Parathyroid adenoma (tissue), 2 donors: Measurements from ENCODE around the gene PIK3AP1.

Experiments used
- H2AFZ ChIP-seq: fragments of 300-600 bp; sonication (generic); one replicate; pipeline ENCODE4 v1.7.0; 2017; ENCODE audit warnings: antibody characterized with exemption, mild to moderate bottlenecking
- H3K27ac ChIP-seq: fragments of 300-600 bp; sonication (generic); one replicate; pipeline ENCODE4 v1.7.0; 2017
- H3K27me3 ChIP-seq: fragments of 300-600 bp; sonication (generic); one replicate; pipeline ENCODE4 v1.7.0; 2017; ENCODE audit warnings: low read length; ENCODE audit not compliant: control insufficient read depth, insufficient read depth
- H3K36me3 ChIP-seq: fragments of 300-600 bp; sonication (generic); one replicate; pipeline ENCODE4 v1.7.0; 2017; ENCODE audit warnings: low read length; ENCODE audit not compliant: control insufficient read depth, insufficient read depth
- H3K4me1 ChIP-seq: fragments of 300-600 bp; sonication (generic); one replicate; pipeline ENCODE4 v1.7.0; 2017; ENCODE audit warnings: control low read depth
- H3K4me2 ChIP-seq: fragments of 300-600 bp; sonication (generic); one replicate; pipeline ENCODE4 v1.7.0; 2017; ENCODE audit warnings: low read length
- H3K4me3 ChIP-seq: fragments of 300-600 bp; sonication (generic); one replicate; pipeline ENCODE4 v1.7.0; 2017; ENCODE audit warnings: low read depth, low read length
- H3K79me2 ChIP-seq: fragments of 300-600 bp; sonication (generic); one replicate; pipeline ENCODE4 v1.7.0; 2017; ENCODE audit warnings: control low read depth
- H3K9ac ChIP-seq: fragments of 300-600 bp; sonication (generic); one replicate; pipeline ENCODE4 v1.7.0; 2017; ENCODE audit warnings: mild to moderate bottlenecking
- H3K9me3 ChIP-seq: fragments of 300-600 bp; sonication (generic); one replicate; pipeline ENCODE4 v1.7.0; 2017; ENCODE audit warnings: low read length; ENCODE audit not compliant: control insufficient read depth
- CTCF ChIP-seq: fragments of 300-600 bp; sonication (generic); IDR thresholded peaks from one replicate; pipeline ENCODE4 v1.7.0; 2017; ENCODE audit warnings: antibody characterized with exemption, mild to moderate bottlenecking
- donor health status: primary hyperparathyroidism.

PIK3AP1 gene

GRCh38 chr10:96608262-96608661 is 112.1 kb downstream of the PIK3AP1 start:
- Histone ChIP-seq H3K27ac (no peak overlapping the region), H3K4me1 (no peaks in the 10 kb centered on the region), H3K4me3 (no peak overlapping the region), H2AFZ (no peak overlapping the region), H3K36me3 (no peaks in the 10 kb centered on the region), H3K4me2 (no peak overlapping the region), H3K9me3 (no peaks in the 10 kb centered on the region), H3K27me3 (no peaks in the 10 kb centered on the region), H3K9ac (no peak overlapping the region), H3K79me2 (no peaks in the 10 kb centered on the region)
- TF ChIP-seq CTCF: no peak

- Histone ChIP-seq H3K4me1 (no peaks in the 10 kb centered on the region), H3K79me2 (no peaks in the 10 kb centered on the region), H3K4me3 (no peak overlapping the region), H3K4me2 (no peak overlapping the region), H3K9ac (no peak overlapping the region), H3K27ac (no peak overlapping the region), H3K9me3 (no peaks in the 10 kb centered on the region), H3K36me3 (no peaks in the 10 kb centered on the region), H3K27me3 (no peaks in the 10 kb centered on the region), H2AFZ (no peak overlapping the region)
- TF ChIP-seq CTCF: no peak
Observed at GRCh38 chr10:96606946-96607345, 113.4 kb downstream of the PIK3AP1 start.

GRCh38 chr10:96606216-96606615 is 114.1 kb downstream of the PIK3AP1 start:
- Histone ChIP-seq H3K9me3 (no peaks in the 10 kb centered on the region), H3K4me3 (no peak overlapping the region), H3K9ac (no peak overlapping the region), H3K36me3 (no peaks in the 10 kb centered on the region), H2AFZ (no peak overlapping the region), H3K4me2 (no peak overlapping the region), H3K4me1 (no peaks in the 10 kb centered on the region), H3K79me2 (no peaks in the 10 kb centered on the region), H3K27me3 (no peaks in the 10 kb centered on the region), H3K27ac (no peak overlapping the region)
- no peak for TF ChIP-seq CTCF

- no peaks in the 10 kb centered on the region for H3K79me2 ChIP-seq
- no peak overlapping the region for H3K4me3 ChIP-seq
- H3K9ac ChIP-seq: no peak overlapping the region
- no peaks in the 10 kb centered on the region for H3K9me3 ChIP-seq
- no peak overlapping the region for H3K4me2 ChIP-seq
- H2AFZ ChIP-seq: no peak overlapping the region
- H3K4me1 ChIP-seq: no peaks in the 10 kb centered on the region
- TF ChIP-seq CTCF: no peak
- H3K27me3 ChIP-seq: no peaks in the 10 kb centered on the region
- H3K27ac ChIP-seq: no peak overlapping the region
- H3K36me3 ChIP-seq: no peaks in the 10 kb centered on the region
Observed at GRCh38 chr10:96600337-96600736, 120.0 kb downstream of the PIK3AP1 start.

GRCh38 chr10:96598846-96599245 is 121.5 kb downstream of the PIK3AP1 start:
- Histone ChIP-seq H3K9ac (no peak overlapping the region), H3K27me3 (no peaks in the 10 kb centered on the region), H3K4me1 (no peaks in the 10 kb centered on the region), H3K4me2 (no peak overlapping the region), H3K27ac (no peak overlapping the region), H3K36me3 (no peaks in the 10 kb centered on the region), H3K4me3 (no peak overlapping the region), H3K9me3 (no peaks in the 10 kb centered on the region), H3K79me2 (no peaks in the 10 kb centered on the region), H2AFZ (no peak overlapping the region)
- TF ChIP-seq CTCF: no peak
